GM21423 (cell line): ENCODE measurements around the gene RGS6.

Experiments
- ATAC-seq: cut with Tn5 transposase; IDR thresholded peaks from one replicate; pipeline ENCODE4 v1.9.1; 2021; ENCODE audit warnings: mild to moderate bottlenecking, moderate library complexity; ENCODE audit not compliant: unreplicated experiment

Gene RGS6

DNA sequence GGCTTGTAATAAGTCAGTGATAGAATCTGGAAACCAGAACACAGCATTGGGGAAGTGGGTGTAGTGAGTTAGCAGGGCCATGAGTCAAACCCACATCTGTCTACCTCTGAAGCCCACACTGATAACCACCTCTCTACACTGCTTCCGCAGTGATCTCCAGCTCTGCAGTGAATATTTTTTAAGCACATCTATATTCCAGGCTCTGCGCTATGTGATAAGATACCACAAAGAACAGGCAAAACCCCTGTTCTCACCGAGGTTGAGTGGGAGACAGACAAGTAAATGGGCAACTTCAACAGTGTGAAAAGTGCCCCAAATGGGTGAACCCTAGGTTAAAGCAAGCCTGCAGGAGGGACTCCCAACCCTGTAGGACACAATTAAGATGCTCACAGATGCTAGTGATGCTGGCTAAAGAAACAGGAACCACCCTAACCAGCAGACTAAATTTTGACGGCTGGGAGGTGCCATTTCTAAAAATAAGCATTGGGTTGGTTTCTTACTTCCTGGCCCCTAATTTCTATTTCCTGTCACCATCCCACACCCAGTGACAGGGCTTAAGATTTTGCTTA, 586.7 kb downstream of the RGS6 start:
- peak; percentile 67 for ATAC-seq

- peak; percentile 11 for ATAC-seq
Observed at GRCh38 chr14:72519543-72519942, 587.3 kb downstream of the RGS6 start.

DNA sequence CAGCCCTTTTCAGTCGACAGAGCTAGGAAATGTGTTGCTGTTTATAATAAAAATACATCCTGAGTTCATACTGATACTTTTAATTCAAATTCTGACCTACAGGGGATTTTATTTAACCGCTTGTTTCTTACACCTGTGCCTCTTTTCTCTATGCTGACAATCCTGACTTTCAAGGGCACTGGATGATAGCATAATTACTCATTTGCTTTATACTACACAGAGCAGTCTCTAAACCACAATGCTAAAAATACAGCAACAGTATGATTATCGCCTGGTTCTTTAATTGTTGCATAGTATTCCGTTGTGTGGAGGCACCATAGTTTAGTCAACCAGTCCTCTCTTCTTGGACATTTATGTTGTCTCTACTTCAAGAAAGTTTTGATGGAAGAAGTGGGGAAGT, 588.8 kb downstream of the RGS6 start:
- no peak for ATAC-seq

DNA sequence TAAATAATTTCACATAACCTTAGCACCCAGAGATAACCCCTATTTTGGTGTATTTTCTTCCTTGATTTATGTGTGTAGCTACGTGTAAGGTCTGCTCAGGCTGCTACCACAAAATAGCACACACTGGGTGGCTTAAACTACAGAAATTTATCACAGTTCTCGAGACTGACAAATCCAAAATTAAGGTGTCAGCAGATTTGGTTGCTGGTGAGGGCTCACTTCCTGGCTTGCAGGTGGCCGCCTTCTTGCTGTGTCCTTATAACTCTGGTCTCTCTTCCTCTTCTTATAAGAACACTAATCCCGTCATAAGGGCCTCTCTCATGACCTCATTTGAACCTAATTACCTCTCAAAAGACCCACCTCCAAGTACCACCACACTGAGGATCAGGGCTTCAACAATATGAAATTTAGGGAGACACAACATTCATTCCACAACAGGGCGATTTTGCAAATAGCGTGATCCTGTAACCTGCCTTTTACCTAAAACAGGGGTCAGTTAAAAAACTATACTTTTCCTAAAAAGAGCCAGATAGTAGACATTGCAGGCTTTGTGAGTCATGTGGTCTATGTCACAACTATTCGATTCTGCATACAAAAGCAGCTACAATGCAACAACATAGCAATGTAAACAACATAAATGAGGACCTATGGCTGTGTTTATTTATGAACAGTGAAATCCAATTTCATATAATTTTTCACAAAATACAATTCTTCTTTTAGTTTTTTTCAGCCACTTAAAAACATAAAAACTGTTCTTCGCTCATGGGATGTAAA, 589.9 kb downstream of the RGS6 start:
- no peak for ATAC-seq

DNA sequence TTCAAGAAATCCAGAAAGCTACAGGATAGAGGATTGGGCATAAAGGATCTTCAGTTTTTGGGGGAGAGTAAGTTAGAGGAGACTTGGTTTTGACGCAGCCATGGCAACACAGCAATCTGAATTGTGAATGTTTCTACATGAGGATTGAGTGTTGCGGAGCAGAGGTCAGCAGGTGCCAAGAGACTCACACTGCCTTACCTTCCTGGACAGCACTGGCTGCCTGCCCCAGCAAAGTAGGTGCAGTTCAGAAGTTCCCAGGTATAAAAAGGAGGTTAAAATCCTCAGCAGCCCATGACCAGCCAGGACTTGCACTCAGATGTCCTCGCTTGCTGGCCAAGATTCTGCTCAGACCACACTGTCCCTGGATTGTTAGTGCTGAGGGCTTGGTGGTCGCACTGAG, 590.6 kb downstream of the RGS6 start:
- no peak for ATAC-seq

- ATAC-seq, result no peak
Observed at GRCh38 chr14:72523424-72524294, 591.4 kb downstream of the RGS6 start.

DNA sequence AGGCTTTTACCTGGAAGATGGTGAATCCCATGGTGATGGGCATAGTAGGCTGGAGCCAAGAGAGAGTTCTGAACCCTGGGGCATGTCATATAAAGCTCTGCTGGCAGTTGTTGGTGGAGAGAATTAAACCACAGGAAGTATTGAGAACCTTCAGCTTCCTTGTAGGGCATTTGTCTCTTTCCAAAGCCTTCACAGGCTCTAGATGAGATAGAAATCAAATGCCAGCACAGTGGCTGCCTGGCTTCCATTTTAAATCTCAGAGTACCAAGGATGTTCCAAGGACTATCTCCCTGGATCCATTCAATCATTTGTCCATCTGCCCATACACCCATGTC, 592.0 kb downstream of the RGS6 start:
- no peak for ATAC-seq

DNA sequence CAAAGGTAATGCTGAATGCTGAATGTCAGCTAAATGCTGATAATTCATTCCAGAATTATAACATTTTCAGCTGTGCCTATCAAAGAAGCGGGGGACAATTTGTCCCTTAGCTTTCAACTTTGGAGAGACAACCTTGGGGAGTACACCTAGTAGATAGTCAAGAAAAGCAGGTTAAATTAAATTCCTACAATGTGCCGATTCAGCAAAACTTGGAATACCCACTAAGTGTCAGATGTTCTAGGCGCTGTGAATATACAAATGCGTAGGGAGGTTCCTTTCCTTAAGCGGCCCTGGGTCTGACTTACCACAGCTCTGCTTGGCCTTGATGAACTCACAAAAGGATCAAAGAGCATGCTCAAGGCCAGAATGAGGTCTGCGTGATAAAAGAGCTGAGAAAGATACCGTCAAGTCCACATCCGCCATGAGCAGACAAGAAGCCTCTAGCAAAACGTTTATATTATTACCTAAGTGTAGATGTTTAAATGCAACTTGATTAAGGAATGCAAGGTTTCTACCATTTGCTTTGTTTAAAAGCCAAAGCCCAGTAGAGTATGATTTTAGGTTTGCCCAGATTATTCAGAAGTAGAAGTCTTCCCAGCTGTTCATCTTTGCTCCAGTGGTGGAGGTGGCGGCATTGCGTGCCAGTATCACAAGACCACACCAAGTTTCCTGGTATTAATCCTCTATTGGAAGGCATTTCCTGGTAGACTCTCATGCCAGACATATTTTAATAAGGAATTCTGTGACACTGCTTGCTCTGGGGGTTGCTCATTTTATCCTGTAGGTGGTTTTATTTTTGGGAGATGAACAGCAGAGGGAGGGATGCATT, 593.1 kb downstream of the RGS6 start:
- no peak for ATAC-seq

GRCh38 chr14:72527591-72527990, 595.4 kb downstream of the RGS6 start:
- no peak for ATAC-seq

DNA sequence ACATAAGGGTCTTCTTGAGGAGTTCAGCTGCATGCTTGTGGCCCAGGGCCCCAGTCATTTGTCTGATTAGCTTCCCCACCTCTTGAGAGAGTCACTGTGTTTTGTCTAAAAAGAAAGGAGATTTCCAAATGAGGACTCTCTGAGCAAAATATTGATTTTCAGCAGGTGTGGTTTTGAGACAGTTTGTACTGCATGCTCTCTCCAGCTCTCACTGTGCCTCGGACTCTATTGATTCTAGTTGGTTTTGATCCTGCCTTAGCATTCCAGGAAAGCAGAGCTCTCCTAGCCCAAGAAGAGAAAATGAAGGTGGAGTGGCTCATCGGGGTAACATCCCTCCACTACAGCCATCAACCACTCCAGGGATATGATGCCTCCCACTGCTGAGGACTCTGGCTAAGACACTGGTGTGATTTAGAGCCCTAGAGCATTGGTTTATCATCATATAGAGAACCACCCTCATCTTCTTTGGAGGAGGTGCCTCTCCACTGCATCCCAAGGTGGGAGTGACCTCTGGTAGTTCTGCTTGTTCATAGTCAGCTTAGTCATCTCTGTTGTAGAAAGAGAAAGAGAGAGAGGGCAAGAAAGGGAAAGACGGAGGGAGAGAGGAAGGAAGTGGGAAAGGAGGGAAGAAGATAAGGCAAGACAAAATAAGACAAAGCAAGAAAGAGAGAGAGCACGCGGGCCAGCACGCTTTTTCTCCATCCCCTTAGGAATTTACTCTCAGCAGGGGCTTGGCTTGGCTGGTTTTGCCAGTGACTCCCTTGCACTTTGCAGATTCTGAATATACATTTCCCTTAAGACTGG, 596.0 kb downstream of the RGS6 start:
- no peak for ATAC-seq

DNA sequence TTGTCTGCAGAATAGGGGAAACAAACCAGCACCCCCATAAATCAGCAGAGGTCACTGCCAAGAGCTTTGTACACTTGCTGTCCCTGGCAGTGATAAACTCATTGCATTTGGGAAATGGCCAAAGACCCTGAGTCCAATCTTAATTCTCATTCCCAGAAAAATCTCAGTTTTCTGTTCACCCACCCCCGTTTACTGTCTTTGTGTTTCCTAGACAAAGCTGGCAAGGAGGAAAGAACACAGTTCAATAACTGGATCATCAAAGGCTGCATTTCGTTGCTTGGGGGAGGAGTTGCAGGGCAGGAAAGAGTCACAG, 596.6 kb downstream of the RGS6 start:
- ATAC-seq, result no peak

DNA sequence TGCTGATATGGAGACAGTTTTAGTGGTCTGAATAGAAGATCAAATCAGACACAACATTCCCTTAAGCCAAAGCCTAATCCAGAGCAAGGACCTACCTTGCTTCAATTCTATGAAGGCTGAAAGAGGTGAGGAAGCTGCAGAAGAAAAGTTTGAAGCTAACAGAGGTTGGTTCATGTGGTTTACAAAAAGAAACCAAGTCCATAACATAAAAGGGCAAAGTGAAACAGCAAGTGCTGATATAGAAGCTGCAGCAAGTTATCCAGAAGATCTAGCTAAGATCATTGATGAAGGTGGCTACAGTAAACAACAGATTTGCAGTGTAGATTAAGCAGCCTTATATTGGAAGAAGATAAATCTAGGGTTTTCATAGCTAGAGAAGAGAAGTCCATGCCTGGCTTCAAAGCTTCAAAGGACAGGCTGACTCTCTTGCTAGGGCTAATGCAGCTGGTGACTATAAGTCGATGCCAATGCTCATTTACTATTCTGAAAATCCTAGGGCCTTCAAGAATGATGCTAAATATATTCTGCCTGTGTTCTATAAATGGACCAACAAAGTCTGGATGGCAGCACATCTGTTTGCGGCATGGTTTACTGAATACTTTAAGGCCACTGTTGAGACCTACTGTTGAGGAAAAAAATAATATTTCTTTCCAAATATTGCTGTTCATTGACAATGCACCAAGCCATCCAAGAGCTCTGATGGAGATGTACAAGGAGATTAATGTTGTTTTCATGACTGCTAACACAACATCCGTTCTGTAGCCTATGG, 600.6 kb downstream of the RGS6 start:
- no peak for ATAC-seq

- no peak for ATAC-seq
Observed at GRCh38 chr14:72535485-72535884, 603.3 kb downstream of the RGS6 start.

- ATAC-seq, result no peak
Observed at GRCh38 chr14:72538387-72538786, 606.2 kb downstream of the RGS6 start.

DNA sequence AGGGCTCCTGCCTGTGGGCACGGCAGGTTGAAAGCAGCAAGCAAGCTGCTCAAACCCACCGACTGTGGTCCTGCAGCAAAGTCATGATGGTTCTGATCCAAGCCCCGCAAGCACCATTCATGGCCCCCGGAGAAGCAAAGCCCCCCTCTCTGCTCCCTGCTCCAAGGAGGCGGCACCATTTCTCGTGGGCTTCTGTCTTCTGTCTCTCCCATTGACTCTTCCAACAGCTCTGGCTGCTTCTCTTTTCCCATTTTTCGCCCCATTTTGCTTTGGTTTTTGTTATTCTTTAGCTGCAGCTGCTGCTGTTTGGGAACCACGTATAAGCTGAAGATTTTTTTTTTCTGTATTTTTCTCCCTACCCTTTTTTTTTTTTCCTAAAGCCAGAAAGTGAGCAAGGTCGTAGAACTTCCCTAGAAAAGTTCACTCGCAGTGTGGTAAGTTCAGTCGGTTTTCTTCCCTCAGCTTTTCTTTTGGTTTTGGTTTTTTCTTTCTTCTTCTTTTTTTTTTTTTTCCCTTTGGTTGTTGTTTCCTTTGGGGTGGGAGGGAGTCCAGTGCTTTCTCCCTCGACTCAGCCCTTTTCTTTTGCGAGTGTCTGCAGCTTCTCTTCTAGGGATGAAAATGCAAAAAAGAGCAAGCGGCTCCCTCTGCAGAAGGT, 607.6 kb downstream of the RGS6 start:
- no peak for ATAC-seq

- no peak for ATAC-seq
Observed at GRCh38 chr14:72540836-72541235, 608.6 kb downstream of the RGS6 start.

DNA sequence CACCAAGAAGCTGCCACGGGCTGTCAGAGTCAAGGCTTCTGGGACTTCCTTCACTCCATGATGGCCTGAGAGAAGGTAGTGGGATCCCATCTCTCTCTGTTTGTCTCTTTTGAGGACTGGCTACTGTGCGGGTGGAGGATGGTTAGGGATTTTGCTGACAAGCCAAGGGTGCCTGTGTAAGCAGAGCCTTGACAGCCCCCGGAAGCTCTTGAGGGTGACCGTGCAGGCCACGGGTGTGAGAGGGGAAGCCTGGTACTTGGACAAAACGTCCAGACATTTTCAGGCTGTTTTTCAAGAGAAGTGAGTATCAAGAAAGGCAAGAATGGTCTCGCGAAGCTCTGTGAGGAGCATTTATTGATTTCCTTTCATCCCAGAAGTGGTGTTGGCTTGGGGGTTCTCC, 609.3 kb downstream of the RGS6 start:
- no peak for ATAC-seq

- ATAC-seq, result no peak
Observed at GRCh38 chr14:72543341-72543740, 611.1 kb downstream of the RGS6 start.
